Skin of body (tissue), 2 donors: ENCODE results near the gene DZIP1. TPM values are rescaled to one million over a fixed set of nuclear protein-coding genes. Genes with fewer than 3 reads are reported as not detected.
"Not testable (repeated sequence)": the region's sequence is repeated elsewhere in the genome, so short reads cannot be mapped to it uniquely, and the experiment has no call there.

Experiments
- DNase-seq: peaks from one replicate; lab custom pipeline; 2025; lab: John Stamatoyannopoulos, UW
- total RNA-seq: library from RNA; depleted of rRNA; stranded (reverse); fragments of >200 nt; gene quantifications from one replicate; pipeline ENCODE4 v1.2.3, GENCODE V29; 2014

The DZIP1 gene
- 16.1 TPM for total RNA-seq

DNA sequence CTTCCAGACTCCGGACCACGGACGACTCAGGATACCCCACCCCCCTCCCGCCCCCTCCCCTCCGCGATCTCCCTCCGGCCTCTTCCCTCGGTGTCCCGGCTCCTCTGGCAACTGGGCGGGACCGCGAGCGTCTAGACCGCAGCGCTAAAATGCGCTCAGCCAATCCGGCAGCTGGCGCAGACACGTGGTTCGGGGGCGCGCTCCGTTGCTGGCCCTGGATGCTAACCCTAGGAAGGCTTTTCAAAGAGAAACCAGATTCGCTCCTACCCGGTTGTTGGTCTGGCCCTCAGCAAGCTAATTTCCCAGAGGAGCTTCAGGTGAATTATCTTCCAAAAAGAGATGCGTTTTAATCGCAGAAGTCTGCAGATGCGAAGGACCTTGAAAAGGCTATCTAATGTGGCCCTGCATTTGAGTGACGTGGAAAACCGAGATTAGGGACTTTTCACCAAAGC lies at the start of gene DZIP1:
Gene DZIP1, minus strand, starts transcription at position 106 of the 452 bp plus-strand sequence. CDS start 2,677 bp downstream, outside the sequence.
- DNase-seq, result peak; percentile 70

DNA sequence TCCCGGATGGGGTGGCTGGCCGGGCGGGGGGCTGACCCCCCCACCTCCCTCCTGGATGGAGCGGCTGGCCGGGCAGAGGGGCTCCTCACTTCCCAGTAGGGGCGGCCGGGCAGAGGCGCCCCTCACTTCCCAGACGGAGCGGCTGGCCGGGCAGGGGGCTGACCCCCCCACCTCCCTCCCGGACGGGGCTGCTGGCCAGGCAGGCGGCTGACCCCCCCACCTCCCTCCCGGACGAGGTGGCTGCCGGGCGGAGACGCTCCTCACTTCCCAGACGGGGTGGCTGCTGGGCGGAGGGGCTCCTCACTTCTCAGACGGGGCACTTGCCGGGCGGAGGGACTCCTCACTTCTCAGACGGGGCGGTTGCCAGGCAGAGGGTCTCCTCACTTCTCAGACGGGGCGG lies 46.5 kb upstream of the DZIP1 start:
- not testable (repeated sequence) for DNase-seq

DNA sequence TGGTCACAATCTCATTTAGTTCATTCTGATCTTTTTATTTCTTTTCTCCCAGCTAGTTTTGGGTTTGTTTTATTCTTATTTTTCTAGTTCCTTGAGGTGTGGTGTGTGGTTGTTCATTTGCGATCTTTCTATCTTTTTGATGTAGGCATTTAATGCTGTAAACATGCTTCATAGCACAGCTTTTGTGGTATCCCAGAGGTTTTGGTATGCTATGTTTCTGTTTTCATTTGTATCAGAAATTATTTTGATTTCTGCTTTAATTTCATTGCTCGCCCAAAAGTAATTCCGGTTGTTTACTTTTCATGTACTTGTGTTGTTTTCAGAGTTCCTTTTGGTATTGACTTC lies 45.0 kb upstream of the DZIP1 start:
- DNase-seq, result no peak

- not testable (repeated sequence) for DNase-seq
These were observed 40.5 kb upstream of the DZIP1 start for GRCh38 chr13:95684960-95685359.

DNA sequence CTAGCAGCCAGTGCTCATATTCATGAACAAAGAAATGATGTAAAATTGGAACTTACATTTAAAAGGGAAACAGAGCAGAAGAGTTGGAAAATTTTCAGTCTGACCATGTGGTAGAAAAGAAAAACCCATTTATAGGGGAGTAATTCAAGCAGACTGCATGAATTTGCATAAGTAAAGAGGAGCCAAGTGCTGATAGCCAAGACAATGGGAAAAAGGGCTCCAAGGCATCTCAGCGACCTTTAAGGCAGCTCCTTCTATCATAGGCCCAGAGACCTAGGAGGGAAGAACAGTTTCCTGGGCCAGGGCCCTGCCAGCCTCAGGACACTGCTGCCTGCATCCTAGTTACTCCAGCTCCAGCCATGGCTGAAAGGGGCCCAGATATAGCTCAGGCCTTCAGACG lies 39.9 kb upstream of the DZIP1 start:
- no peak for DNase-seq

- no peak for DNase-seq
These were observed 35.2 kb upstream of the DZIP1 start for GRCh38 chr13:95679722-95680121.

- DNase-seq, result no peak
These were observed 34.5 kb upstream of the DZIP1 start for GRCh38 chr13:95678967-95679366.

DNA sequence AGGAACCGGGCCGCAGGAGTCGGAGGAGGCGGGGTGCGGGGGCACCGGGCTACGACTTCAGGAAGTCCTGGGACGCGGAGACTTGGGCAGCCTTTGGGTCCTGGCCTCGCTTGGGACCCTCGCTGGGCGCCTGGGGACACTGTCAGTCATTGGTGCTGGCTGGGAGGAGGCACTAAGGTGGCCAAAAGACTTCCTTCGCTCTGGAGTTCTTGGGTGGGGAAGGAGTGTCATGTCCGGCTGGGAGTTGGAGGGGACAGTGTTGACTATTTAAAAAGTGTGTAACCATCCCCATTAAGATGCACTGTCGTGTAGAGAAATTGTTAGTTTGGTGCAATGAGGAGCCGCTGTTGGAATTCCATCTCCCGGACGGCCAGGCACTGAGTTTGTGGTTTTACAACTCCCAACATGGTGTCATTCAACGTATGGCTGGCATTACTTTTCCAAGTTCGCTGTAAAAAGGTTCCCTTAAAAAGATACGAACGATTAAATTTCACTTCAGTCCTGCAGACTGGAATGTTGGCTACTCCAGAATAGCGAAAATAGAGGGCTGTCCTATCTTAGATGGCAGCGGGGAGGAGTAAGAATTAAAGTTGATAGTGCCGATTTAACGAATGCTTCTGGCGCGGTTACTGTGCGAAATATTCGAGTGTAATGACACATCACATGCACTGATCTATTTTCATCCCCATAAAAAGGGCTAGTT lies 33.2 kb upstream of the DZIP1 start:
- peak; percentile 22 for DNase-seq

DNA sequence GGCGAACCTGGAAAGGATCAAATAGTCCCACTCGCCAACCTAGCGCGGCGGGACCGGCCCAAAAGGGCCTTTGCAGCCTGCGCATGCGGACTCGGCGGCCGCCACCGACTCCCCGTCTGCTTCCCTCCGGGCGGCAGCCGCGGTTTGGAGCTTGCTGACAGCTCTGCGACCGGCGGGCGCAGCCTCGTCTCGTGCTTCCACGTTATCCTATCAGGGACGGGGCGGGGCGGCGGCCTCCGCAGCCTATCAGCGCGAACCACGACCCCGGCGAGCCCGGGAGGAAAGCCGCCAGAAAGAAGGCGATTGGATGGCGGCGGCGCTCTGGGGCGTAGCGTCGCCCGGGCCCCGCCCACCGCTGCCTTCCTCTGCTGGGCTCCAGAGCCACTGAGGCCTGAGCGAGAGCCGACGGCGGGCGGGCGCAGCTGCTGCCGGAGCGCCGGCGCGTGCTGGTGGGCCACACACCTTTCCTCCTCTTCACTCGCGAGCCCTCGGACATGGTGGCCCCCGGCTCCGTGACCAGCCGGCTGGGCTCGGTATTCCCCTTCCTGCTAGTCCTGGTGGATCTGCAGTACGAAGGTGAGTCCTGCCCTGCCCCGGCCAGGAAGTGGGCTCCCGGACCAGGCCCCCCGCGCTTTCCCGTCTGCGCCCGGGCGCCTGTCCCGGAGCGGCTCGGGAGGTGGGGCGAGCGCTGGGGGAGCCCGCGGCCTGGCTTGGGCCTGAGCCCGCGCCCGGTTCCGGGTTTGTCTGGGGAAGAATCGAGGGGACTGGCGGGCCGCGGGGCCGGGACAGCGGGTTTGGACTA lies 32.5 kb upstream of the DZIP1 start, which contains the start of gene DNAJC3:
Gene DNAJC3, plus strand, starts transcription at position 378 of the 802 bp plus-strand sequence. Its CDS starts 117 bp downstream, at position 495.
- peak; percentile 98 for DNase-seq

GRCh38 chr13:95676105-95676761 lies 31.7 kb upstream of the DZIP1 start:
- no peak for DNase-seq

GRCh38 chr13:95671597-95671996 lies 27.1 kb upstream of the DZIP1 start:
- DNase-seq, result no peak

DNA sequence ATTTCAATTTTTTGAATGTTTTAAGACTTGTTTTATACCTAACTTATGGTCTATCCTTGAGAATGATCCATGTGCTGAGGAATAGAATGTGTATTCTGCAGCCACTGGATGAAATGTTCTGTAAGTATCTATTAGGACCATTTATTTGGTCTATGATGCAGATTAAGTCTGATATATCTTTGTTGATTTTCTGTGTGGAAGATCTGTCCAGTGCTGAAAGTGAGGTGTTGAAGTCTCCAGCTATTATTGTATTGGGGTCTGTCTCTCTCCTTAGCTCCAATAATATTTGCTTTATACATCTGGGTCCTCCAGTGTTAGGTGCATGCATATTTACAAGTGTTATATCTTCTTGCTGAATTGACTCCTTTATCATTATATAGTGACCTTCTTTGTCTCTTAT lies 22.7 kb upstream of the DZIP1 start:
- DNase-seq, result not testable (repeated sequence)

DNA sequence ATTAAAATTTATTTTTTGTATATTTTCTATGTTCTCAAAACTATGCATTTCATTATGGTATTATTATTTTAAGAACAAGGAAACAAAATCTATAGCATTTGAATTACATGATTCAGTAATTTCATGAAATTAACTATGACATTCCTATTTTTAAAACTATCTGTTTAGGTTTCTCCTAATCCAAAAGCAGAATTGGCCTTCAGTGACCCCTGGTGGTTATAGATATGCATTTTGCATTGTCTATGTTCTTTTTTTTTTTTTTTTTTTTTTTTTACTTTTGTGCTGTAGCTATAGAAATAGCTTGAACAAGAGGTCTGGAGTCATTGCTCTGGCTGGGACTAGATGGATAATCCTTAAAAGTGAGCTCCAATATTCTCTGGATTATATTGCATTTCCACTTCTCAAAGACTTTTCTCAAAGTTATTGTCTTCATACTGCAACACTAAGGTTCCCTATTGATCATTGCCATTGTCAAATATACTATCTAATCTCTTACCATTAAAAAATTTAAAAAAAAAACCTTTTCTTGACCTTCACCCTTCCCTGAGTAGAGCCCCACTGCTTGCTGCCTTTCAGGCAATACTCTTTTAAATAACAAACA lies 16.6 kb upstream of the DZIP1 start:
- peak; percentile 3 for DNase-seq

DNA sequence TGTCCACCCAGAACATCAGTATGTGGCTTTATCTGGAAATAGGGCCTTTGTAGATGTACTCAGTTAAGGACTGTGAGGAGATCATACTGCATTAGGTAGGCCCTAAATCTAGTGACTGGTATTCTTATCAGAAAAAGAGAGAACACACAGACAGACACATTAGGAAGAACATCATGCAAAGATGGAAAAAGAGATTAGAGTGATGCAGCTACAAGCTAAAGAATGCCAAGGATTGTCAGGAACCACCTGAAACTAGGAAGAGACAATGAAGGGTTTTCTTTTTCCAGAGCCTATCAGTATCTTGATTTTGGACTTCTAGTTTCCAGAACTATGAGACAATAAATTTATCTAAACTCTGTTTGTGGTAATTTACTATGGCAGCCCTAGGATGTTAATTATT lies 15.0 kb upstream of the DZIP1 start:
- no peak for DNase-seq

DNA sequence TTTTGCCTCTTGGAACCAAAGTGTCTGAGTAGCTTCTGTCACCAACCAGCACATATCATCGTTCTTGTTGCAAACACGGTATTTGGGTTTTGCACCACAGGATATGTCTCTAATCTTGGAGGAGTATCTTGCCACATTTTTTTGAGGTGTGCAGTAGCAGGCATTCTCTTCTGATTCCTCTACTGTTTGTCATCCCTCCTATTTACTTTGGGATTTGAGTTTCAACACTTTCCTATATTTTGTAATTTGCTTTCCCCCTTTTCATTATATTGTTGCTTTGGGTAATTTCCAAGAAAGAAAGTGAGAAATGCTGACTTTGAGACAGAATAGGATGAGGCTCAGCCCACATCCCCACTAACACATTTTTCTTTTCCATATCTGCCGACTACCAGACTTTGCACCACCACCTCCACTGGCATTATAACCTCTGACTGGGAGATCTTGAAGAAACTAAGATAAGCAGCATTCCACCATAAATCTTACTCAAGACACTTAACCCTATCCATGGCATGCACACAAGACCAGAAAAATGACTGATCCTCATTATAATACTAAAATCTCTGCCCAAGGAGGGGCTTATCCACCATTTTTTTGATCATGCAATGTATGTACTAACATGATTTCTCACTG lies 12.0 kb upstream of the DZIP1 start:
- no peak for DNase-seq

DNA sequence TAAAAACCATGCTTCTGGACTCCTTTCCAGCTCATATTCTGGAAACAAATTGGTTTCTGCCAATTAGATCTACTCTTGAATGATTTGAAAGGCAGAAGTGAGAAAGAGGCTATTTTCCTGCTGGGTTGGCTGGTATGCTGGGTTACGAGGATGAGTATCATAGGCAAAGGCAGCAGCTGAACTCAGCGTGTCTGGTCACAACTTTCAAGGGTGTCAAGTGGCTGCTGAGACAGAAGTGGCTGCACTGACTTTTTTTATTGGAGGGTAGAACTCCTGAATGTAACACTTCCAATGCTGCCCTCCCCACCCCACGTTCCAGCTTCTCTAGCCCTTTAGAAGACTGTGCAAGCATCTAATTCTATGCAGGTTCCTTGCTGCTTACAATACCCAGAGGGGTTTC lies 8.3 kb upstream of the DZIP1 start:
- no peak for DNase-seq

DNA sequence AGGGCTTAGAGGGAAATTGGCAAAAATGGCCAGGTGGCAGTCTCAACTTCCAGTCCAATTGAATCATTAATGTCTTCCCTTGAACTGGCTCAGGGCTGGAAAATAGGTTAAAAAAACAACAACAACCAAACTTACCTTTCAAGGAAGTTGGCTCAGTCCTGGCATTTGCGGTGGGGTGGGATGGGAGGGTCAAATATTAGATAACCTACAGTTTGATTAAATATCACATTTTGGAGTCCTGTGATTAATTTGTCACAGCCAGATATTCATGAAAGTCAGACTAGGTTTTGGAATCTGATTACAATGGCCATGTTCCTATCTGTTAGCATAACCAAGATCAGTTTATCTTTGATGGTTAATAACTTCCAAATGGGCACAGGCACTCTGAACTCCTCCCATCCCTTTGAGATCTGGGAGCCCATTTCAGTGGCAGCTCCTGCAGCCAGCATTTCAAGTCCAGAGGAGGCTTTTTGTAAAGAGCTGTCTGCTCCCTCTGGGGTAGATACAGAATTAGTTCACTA lies 7.8 kb upstream of the DZIP1 start:
- no peak for DNase-seq

DNA sequence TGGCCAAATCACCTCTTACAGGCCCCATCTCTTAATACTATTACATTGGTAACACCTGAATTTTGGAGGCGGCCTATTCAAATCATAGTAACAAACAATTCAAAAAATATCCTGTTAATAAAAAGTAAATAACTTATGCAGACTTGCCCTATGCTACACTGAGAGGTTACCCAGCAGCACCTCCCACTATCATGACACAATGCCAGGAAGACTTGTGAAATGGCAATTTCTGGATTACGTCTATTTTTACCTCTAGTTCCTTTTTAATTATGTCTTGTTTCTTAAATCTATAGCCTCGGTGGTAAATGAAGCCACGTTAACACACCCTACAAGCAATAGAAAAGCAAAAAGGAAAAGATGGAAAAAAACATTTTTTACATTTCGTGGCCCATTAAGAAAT lies 6.2 kb upstream of the DZIP1 start:
- DNase-seq, result no peak

DNA sequence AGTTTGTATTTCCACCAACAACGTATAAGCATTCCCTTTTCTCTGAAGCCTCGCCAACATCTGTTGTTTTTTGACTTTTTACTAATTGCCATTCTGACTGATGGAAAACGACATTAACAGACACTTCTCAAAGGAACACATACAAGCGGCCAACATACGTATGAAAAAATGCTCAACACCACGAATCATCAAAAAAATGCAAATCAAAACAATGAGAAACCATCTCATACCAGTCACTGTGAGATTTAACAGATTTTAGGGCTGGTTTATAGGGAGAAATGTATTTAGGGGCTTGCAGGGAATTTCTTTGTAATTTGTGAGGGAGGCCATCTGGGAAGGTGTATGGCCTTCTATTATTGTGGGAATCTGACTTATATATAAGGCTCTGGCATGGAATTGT lies 2.8 kb upstream of the DZIP1 start:
- no peak for DNase-seq

- no peak for DNase-seq
These were observed 439 bp downstream of the DZIP1 start for GRCh38 chr13:95643936-95644598.

GRCh38 chr13:95643571-95643935 lies 953 bp downstream of the DZIP1 start:
- no peak for DNase-seq
